HepG2 (cell line): ENCODE data around the gene LDLRAD2. TPM values are rescaled to one million over a fixed set of nuclear protein-coding genes. Genes with fewer than 3 reads are reported as not detected.

Experiments used
- ATAC-seq: fragments of 200-7000 bp; cut with Tn5 transposase; 3 replicates; pipeline ENCODE4 v1.9.1; 2020; ENCODE audit warnings: mild to moderate bottlenecking, moderate library complexity
- BruUV-seq: library from RNA; stranded (reverse); fragments of 400-500 nt; replicated peaks from 2 replicates; lab custom pipeline; 2021; lab: Mats Ljungman, UMichigan
- CTCF ChIA-PET: fragments of 300-600 bp; formaldehyde crosslinking; extraction: SDS; loops from one replicate; lab custom pipeline; 2021; ENCODE audit warnings: low total read pairs, inconsistent platforms, low intra/inter-chr PET ratio; lab: Yijun Ruan, JAX
- POLR2A ChIA-PET: fragments of 350-600 bp; sonication (Branson Sonifier 250); formaldehyde crosslinking; loops from one replicate; lab custom pipeline; 2020; ENCODE audit warnings: antibody characterized with exemption, inconsistent platforms; lab: Yijun Ruan, JAX
- DNase-seq: peaks from one replicate; pipeline ENCODE4 v3.0.0-alpha.2; 2015; ENCODE audit warnings: low spot score
- FAIRE-seq: peaks from 3 replicates; lab custom pipeline; 2011; peaks lifted over from hg19 to GRCh38; lab: Jason Lieb, UNC
- H2AFZ ChIP-seq: one replicate; pipeline ENCODE4 v1.6.1; 2011; ENCODE audit warnings: low read length, inconsistent platforms
- H3K27ac ChIP-seq: fragments of 300-600 bp; 3 replicates; pipeline ENCODE4 v1.8.0; 2011; ENCODE audit warnings: mixed run types, mild to moderate bottlenecking, mixed read lengths, low read length, inconsistent platforms; ENCODE audit not compliant: insufficient read depth; ENCODE audit errors: extremely low read length
- H3K27me3 ChIP-seq, 2 experiments: fragments of 200-600 bp in 1 of 2; 2 replicates in 1 of 2; 3 replicates in 1 of 2; pipeline versions ENCODE4 v1.6.0 to v1.8.0; 2011; ENCODE audit warnings: low read length in 2 of 2, mild to moderate bottlenecking in 2 of 2, moderate library complexity in 2 of 2, inconsistent platforms in 1 of 2; ENCODE audit not compliant: insufficient read depth in 2 of 2, control insufficient read depth in 1 of 2
- H3K36me3 ChIP-seq, 2 experiments: fragments of 200-600 bp in 1 of 2; replicated peaks in 1 of 2; 2 replicates in 1 of 2; 3 replicates in 1 of 2; pipeline versions ENCODE4 v1.5.1 to v1.8.0; 2011; ENCODE audit warnings: low read length in 2 of 2, inconsistent platforms in 1 of 2; ENCODE audit not compliant: insufficient read depth in 2 of 2, control insufficient read depth in 1 of 2
- H3K4me1 ChIP-seq: 2 replicates; pipeline ENCODE4 v1.5.1; 2012; ENCODE audit warnings: low read length, inconsistent platforms; ENCODE audit not compliant: insufficient read depth
- H3K4me2 ChIP-seq: 2 replicates; pipeline ENCODE4 v1.6.0; 2011; ENCODE audit warnings: low read depth, low read length, inconsistent platforms
- H3K4me3 ChIP-seq, 3 experiments: fragments of 200-600 bp in 1 of 3; sonication (generic), shearing (Covaris generic) in 1 of 3; replicated peaks in 1 of 3; 2 replicates each; pipeline ENCODE4 v1.5.1; 2011 to 2016; ENCODE audit warnings: low read length in 3 of 3, inconsistent platforms in 2 of 3, low read depth in 2 of 3, mild to moderate bottlenecking in 2 of 3, control low read depth in 1 of 3, mixed read lengths in 1 of 3; ENCODE audit not compliant: insufficient read depth in 1 of 3
- H3K79me2 ChIP-seq: one replicate; pipeline ENCODE4 v1.6.1; 2011; ENCODE audit warnings: low read length, inconsistent platforms; ENCODE audit not compliant: insufficient read depth
- H3K9ac ChIP-seq: 2 replicates; pipeline ENCODE4 v1.6.0; 2011; ENCODE audit warnings: mild to moderate bottlenecking, low read depth, low read length, inconsistent platforms; ENCODE audit not compliant: insufficient read depth
- H3K9me3 ChIP-seq: 2 replicates; pipeline ENCODE4 v1.5.1; 2012; ENCODE audit warnings: mild to moderate bottlenecking, low read length
- H4K20me1 ChIP-seq: 2 replicates; pipeline ENCODE4 v1.6.0; 2011; ENCODE audit warnings: inconsistent platforms, mild to moderate bottlenecking, low read length, moderate library complexity; ENCODE audit not compliant: insufficient read depth
- GATA4 ChIP-seq: sonication (generic); IDR thresholded peaks from 2 replicates; pipeline ENCODE4 v1.6.1; 2016; ENCODE audit warnings: antibody characterized with exemption, low read depth, borderline replicate concordance
- IKZF1 ChIP-seq: fragments of 450-650 bp; IDR thresholded peaks from 2 replicates; pipeline ENCODE4 v1.7.1; 2016
- MED1 ChIP-seq: sonication (generic); formaldehyde crosslinking; IDR thresholded peaks from 2 replicates; pipeline ENCODE4 v1.4.0; 2020; ENCODE audit warnings: missing genetic modification reagents
- NAIF1 ChIP-seq: sonication (generic); formaldehyde crosslinking; IDR thresholded peaks from 2 replicates; pipeline ENCODE4 v1.5.0; 2020; ENCODE audit warnings: mild to moderate bottlenecking, missing genetic modification reagents, borderline replicate concordance
- NFIC ChIP-seq: IDR thresholded peaks from 2 replicates; pipeline ENCODE4 v1.6.1; 2012; ENCODE audit warnings: mild to moderate bottlenecking, low read length, inconsistent platforms
- PHF8 ChIP-seq: sonication (generic); formaldehyde crosslinking; IDR thresholded peaks from 2 replicates; pipeline ENCODE4 v1.5.0; 2020; ENCODE audit warnings: missing genetic modification reagents
- POLR2AphosphoS2 ChIP-seq: IDR thresholded peaks from 2 replicates; pipeline ENCODE4 v1.6.1; 2011; ENCODE audit warnings: low read depth, low read length, improper control_type of control experiment
- SIX4 ChIP-seq: sonication (generic); formaldehyde crosslinking; IDR thresholded peaks from 2 replicates; pipeline ENCODE4 v1.4.0; 2020; ENCODE audit warnings: missing genetic modification reagents
- TCF7L2 ChIP-seq: IDR thresholded peaks from 2 replicates; pipeline ENCODE4 v1.6.1; 2011; ENCODE audit warnings: mild to moderate bottlenecking, low read depth, low read length, moderate library complexity
- ZBTB20 ChIP-seq: sonication (generic); formaldehyde crosslinking; IDR thresholded peaks from 2 replicates; pipeline ENCODE4 v1.8.1; 2023; ENCODE audit warnings: missing genetic modification reagents, low read depth, mild to moderate bottlenecking, borderline replicate concordance
- ZBTB21 ChIP-seq: sonication (generic); formaldehyde crosslinking; IDR thresholded peaks from 2 replicates; pipeline ENCODE4 v1.4.0; 2020; ENCODE audit warnings: missing genetic modification reagents
- ZBTB38 ChIP-seq: sonication (generic); formaldehyde crosslinking; IDR thresholded peaks from 2 replicates; pipeline ENCODE4 v1.5.1; 2020; ENCODE audit warnings: mild to moderate bottlenecking, missing genetic modification reagents
- ZBTB7A ChIP-seq: sonication (generic); formaldehyde crosslinking; IDR thresholded peaks from 2 replicates; pipeline ENCODE4 v1.8.0; 2022; ENCODE audit warnings: mild to moderate bottlenecking, missing genetic modification reagents
- ZNF33A ChIP-seq: sonication (generic); formaldehyde crosslinking; IDR thresholded peaks from 2 replicates; pipeline ENCODE4 v1.5.1; 2020; ENCODE audit warnings: missing genetic modification reagents, mild to moderate bottlenecking, moderate library complexity, borderline replicate concordance
- ZNF558 ChIP-seq: sonication (generic); formaldehyde crosslinking; IDR thresholded peaks from 2 replicates; pipeline ENCODE4 v1.9.0; 2022; ENCODE audit warnings: mild to moderate bottlenecking, missing genetic modification reagents, borderline replicate concordance
- ZNF788 ChIP-seq: sonication (generic); formaldehyde crosslinking; IDR thresholded peaks from 2 replicates; pipeline ENCODE4 v1.5.0; 2020; ENCODE audit warnings: mild to moderate bottlenecking, missing genetic modification reagents, borderline replicate concordance
- ZNF839 ChIP-seq: sonication (generic); formaldehyde crosslinking; IDR thresholded peaks from 2 replicates; pipeline ENCODE4 v1.4.0; 2020; ENCODE audit warnings: missing genetic modification reagents, mild to moderate bottlenecking, borderline replicate concordance
- ZSCAN9 ChIP-seq: IDR thresholded peaks from 2 replicates; pipeline ENCODE4 v1.6.1; 2016; ENCODE audit warnings: borderline replicate concordance
- WGBS: methylation state at CpG from one replicate; pipeline ENCODE4 v1.1.6; 2017; ENCODE audit warnings: low lambda C conversion rate; 5-methylcytosine and 5-hydroxymethylcytosine counted together
- in situ Hi-C: cut with HindIII; loops from 2 replicates; pipeline ENCODE4 v1.10.0; 2017; ENCODE audit warnings: low pct_unique_long_range_greater_than_20kb; ENCODE audit not compliant: extremely low pct_ligation_motif_present
- intact Hi-C: fragments of 100-400 bp; cut with micrococcal nuclease; formaldehyde crosslinking; loops from one replicate; pipeline ENCODE4 v1.10.0; 2022; ENCODE audit not compliant: unreplicated experiment
- polyA plus RNA-seq, 8 experiments: library from polyadenylated mRNA; depleted of rRNA in 3 of 8; stranded (reverse) in 7 of 8; unstranded in 1 of 8; fragments of >200 nt; fragmentation: Illumina TruSeq in 4 of 8; extraction: Trizol in 4 of 8; gene quantifications; 2 replicates each; pipeline versions ENCODE4 v1.2.1 to v1.2.3, GENCODE V29; 2011 to 2016; ENCODE audit warnings: low read depth in 4 of 8, missing spikeins in 1 of 8, mixed read lengths in 1 of 8; ENCODE audit not compliant: insufficient read depth in 1 of 8
- total RNA-seq, 5 experiments: library from RNA; depleted of rRNA; stranded (reverse); fragments of >200 nt; fragmentation: Illumina TruSeq; extraction: Trizol; gene quantifications; 2 replicates each; pipeline ENCODE4 v1.2.3, GENCODE V29; 2016; ENCODE audit warnings: low read depth in 1 of 5
- TF ChIP-seq, protein P1 (sequence below): sonication (generic); formaldehyde crosslinking; conservative IDR thresholded peaks from 2 replicates; pipeline ENCODE4 v1.4.0; 2020; ENCODE audit warnings: missing genetic modification reagents
- TF ChIP-seq, protein P2 (sequence below): sonication (generic); formaldehyde crosslinking; IDR thresholded peaks from 2 replicates; pipeline ENCODE4 v1.4.0; 2020; ENCODE audit warnings: missing genetic modification reagents

Gene LDLRAD2
- total and polyA plus RNA-seq, 2 of the 13 experiments (the other 11 are each of a cell fraction or from before 2014, with no cell fraction given) = not detected

GRCh38 chr1:21843208-21843607 is 31.1 kb downstream of the LDLRAD2 start (continued):
- TF ChIP-seq ZNF558 (CRISPR knock-in tag) (no peak), IKZF1 (no peak), NFIC (no peak)

DNA sequence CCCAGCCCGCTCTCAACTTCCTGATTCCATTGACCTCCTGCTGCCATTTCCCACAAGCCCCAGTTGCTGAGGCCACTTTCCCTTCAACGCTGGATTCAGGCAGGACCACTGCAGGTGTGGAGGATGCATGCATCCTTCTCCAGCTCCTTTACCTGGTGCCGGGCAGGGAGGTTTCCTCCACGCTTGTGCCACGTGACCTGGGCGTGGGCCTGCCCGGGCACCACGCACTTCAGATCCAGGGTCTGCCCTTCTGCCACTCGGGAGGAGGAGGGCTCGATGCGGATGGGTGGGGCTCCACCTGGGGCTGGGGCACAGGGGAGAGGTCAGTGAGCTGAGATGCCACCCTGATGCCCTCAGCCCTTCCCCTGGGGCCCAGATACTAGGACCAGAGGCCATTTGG is 31.9 kb downstream of the LDLRAD2 start:
- no peaks in the 10 kb centered on the region for H3K79me2 ChIP-seq
- H3K4me2 ChIP-seq = no peak overlapping the region
- intact Hi-C loops (no loop called here), in situ Hi-C loops (no loop called here)
- WGBS = 100% methylated on average over 7 of the region's 11 CpGs
- ChIA-PET CTCF (no interaction called here), POLR2A (no interaction called here)
- H3K9ac ChIP-seq = no peak overlapping the region
- H3K9me3 ChIP-seq = no peaks in the 10 kb centered on the region
- peaks cover 14 to 47% of the 10 kb centered on the region in 2 experiments for H3K36me3 ChIP-seq
- no peaks in the 10 kb centered on the region for H4K20me1 ChIP-seq
- H2AFZ ChIP-seq = no peak overlapping the region
- no peak for TF ChIP-seq NFIC
- TF ChIP-seq ZNF839 (CRISPR knock-in tag) = no peak
- TF ChIP-seq MED1 (CRISPR knock-in tag) = no peak
- TF ChIP-seq POLR2AphosphoS2 = no peak
- TF ChIP-seq, protein P1, sequence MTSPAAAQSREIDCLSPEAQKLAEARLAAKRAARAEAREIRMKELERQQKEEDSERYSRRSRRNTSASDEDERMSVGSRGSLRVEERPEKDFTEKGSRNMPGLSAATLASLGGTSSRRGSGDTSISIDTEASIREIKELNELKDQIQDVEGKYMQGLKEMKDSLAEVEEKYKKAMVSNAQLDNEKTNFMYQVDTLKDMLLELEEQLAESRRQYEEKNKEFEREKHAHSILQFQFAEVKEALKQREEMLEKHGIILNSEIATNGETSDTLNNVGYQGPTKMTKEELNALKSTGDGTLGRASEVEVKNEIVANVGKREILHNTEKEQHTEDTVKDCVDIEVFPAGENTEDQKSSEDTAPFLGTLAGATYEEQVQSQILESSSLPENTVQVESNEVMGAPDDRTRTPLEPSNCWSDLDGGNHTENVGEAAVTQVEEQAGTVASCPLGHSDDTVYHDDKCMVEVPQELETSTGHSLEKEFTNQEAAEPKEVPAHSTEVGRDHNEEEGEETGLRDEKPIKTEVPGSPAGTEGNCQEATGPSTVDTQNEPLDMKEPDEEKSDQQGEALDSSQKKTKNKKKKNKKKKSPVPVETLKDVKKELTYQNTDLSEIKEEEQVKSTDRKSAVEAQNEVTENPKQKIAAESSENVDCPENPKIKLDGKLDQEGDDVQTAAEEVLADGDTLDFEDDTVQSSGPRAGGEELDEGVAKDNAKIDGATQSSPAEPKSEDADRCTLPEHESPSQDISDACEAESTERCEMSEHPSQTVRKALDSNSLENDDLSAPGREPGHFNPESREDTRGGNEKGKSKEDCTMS (CRISPR knock-in tag) = no peak
- no peak for TF ChIP-seq ZSCAN9 (CRISPR knock-in tag)
- TF ChIP-seq ZBTB21 = no peak
- TF ChIP-seq ZBTB38 (CRISPR knock-in tag) = no peak
- TF ChIP-seq ZBTB20 = no peak
- TF ChIP-seq, protein P2, sequence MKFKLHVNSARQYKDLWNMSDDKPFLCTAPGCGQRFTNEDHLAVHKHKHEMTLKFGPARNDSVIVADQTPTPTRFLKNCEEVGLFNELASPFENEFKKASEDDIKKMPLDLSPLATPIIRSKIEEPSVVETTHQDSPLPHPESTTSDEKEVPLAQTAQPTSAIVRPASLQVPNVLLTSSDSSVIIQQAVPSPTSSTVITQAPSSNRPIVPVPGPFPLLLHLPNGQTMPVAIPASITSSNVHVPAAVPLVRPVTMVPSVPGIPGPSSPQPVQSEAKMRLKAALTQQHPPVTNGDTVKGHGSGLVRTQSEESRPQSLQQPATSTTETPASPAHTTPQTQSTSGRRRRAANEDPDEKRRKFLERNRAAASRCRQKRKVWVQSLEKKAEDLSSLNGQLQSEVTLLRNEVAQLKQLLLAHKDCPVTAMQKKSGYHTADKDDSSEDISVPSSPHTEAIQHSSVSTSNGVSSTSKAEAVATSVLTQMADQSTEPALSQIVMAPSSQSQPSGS = no peak
- TF ChIP-seq ZNF33A (CRISPR knock-in tag) = no peak
- no peak for TF ChIP-seq PHF8
- TF ChIP-seq ZBTB7A (CRISPR knock-in tag) = no peak
- TF ChIP-seq TCF7L2 = no peak
- no peak for TF ChIP-seq NAIF1 (CRISPR knock-in tag)
- no peak for TF ChIP-seq GATA4
- no peak for TF ChIP-seq SIX4
- no peak for TF ChIP-seq ZNF788 (CRISPR knock-in tag)
- no peak for FAIRE-seq
- BruUV-seq = no TSS peak
- no peaks in the 10 kb centered on the region for H3K27me3 ChIP-seq
- H3K4me1 ChIP-seq = no peaks in the 10 kb centered on the region
- ATAC-seq = no peak
- no peak for DNase-seq
- no peak overlapping the region for H3K4me3 ChIP-seq
- H3K27ac ChIP-seq = no peak overlapping the region
